ENCODE measurements around the gene C2orf49.

The C2orf49 gene

GRCh38 chr2:105337122-105338019 lies at the start of gene C2orf49:
Gene C2orf49, plus strand, starts transcription at chr2:105337540. Its CDS starts 48 bp downstream, at chr2:105337588.
- DNase-seq = peak; percentile 90 to 91

- peak; percentile 17 to 33 for DNase-seq
Measured at GRCh38 chr2:105287692-105288091, 49.6 kb upstream of the C2orf49 start.

- no peak for DNase-seq
Measured at GRCh38 chr2:105288133-105288532, 49.2 kb upstream of the C2orf49 start.

GRCh38 chr2:105290981-105291660 lies 46.2 kb upstream of the C2orf49 start:
- no peak for DNase-seq

- no peak for DNase-seq
Measured at GRCh38 chr2:105291981-105292380, 45.4 kb upstream of the C2orf49 start.

- DNase-seq = no peak
Measured at GRCh38 chr2:105294046-105294445, 43.3 kb upstream of the C2orf49 start.

GRCh38 chr2:105294844-105295481 lies 42.4 kb upstream of the C2orf49 start:
- DNase-seq = peak; percentile 20 to 25

- DNase-seq = no peak
Measured at GRCh38 chr2:105296017-105296611, 41.2 kb upstream of the C2orf49 start.

- DNase-seq = no peak
Measured at GRCh38 chr2:105297216-105297615, 40.1 kb upstream of the C2orf49 start.

- DNase-seq = no peak
Measured at GRCh38 chr2:105298017-105298416, 39.3 kb upstream of the C2orf49 start.

GRCh38 chr2:105299290-105299689 lies 38.0 kb upstream of the C2orf49 start:
- no peak for DNase-seq

- no peak for DNase-seq
Measured at GRCh38 chr2:105301646-105302045, 35.7 kb upstream of the C2orf49 start.

GRCh38 chr2:105307146-105307545 lies 30.2 kb upstream of the C2orf49 start:
- no peak for DNase-seq

- no peak for DNase-seq
Measured at GRCh38 chr2:105307550-105307949, 29.8 kb upstream of the C2orf49 start.

- DNase-seq = no peak
Measured at GRCh38 chr2:105307962-105308361, 29.4 kb upstream of the C2orf49 start.

- DNase-seq = no peak
Measured at GRCh38 chr2:105308382-105309146, 28.8 kb upstream of the C2orf49 start.

- no peak for DNase-seq
Measured at GRCh38 chr2:105309147-105309545, 28.2 kb upstream of the C2orf49 start.

- DNase-seq = no peak
Measured at GRCh38 chr2:105313877-105314276, 23.5 kb upstream of the C2orf49 start.

- DNase-seq = no peak
Measured at GRCh38 chr2:105315314-105315713, 22.0 kb upstream of the C2orf49 start.

- DNase-seq = no peak
Measured at GRCh38 chr2:105317937-105318336, 19.4 kb upstream of the C2orf49 start.

GRCh38 chr2:105320651-105321215 lies 16.6 kb upstream of the C2orf49 start:
- no peak for DNase-seq

All from CD4-positive, alpha-beta T cell treated with Interleukin-4 for 1 hour (primary cell).